NCI-H1694 treated with DMSO at 0.1 percent for 48 hours (cell line): ENCODE measurements around the gene OPCML.

ENCODE experiments used
- DNase-seq: peaks from one replicate; lab custom pipeline; 2025; lab: John Stamatoyannopoulos, UW

The OPCML gene

DNA sequence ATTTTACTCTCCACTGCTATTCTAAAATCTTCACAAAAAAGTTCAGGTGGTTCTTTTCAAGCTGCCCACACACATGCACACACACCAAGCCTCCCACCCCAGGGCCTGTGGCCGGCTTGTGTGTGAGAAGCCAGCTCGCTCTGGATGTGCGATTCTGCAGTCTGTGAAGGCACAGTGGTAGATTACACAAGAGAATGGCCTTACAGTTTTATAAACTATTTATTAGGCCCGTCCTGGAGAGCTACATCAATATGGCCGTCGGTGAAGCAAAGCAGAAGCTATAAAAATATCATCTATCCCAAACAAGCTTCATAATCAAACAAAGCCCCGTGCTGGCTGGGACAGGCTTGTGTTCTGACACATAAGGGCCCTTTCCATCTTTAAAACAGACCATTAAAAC is 240.5 kb downstream of the OPCML start:
- DNase-seq: no peak

DNA sequence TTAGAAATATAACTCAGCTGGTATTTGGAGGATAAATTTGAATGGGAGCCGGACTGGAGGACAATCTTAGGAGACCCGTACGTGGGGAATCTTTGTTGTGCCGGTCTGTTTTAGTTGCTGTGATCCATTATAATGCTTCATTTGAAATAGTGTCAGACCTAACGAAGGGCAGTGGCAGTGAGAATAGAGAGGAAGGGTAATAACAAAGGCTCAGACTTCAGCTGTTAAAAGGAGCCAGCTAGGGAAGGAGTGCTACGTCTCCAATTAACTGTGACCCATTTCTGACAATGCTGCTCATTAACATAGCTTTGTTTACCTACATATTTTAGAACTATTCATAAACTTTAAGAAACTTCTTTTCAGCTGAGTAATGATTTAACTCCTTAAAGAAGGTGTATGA is 246.9 kb downstream of the OPCML start:
- DNase-seq: no peak

DNA sequence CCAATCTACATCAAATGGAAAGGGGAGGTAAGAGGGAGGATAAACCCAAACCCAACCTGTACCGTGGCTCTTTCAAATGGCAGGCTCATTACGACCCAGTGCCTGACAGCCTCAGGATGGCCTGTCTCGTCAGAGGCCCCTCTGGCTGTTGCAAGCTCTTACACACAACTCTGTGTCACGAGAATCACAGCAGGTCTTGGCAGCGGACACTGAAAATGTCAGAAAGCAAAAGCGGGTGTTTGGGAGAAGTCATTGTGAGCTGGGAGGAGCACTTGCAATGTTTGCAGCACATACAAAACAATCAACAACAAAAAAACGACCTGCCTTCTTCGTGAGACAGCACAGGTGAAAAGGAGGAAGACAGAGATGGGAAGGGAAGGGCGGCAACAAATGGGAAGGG is 248.1 kb downstream of the OPCML start:
- DNase-seq: no peak

DNA sequence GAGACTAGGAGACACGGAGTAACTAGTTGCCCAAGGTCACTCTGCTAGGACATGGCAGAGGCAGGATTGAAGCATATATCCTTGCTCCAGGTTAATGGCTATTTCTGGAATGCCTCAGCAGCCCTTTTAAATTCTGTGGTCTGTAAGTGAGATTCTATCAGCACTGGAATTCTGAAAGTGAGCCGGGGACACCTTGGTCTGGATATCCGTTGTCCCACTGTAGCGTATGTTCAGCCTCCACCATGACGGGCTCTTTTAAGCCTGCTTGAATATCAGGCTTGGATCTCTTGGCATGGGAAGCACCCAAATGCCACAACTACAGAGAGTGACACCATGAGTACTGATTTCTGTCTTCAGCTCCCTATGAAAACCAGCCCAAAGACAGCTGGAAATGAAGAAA is 254.4 kb downstream of the OPCML start:
- DNase-seq: no peak

DNA sequence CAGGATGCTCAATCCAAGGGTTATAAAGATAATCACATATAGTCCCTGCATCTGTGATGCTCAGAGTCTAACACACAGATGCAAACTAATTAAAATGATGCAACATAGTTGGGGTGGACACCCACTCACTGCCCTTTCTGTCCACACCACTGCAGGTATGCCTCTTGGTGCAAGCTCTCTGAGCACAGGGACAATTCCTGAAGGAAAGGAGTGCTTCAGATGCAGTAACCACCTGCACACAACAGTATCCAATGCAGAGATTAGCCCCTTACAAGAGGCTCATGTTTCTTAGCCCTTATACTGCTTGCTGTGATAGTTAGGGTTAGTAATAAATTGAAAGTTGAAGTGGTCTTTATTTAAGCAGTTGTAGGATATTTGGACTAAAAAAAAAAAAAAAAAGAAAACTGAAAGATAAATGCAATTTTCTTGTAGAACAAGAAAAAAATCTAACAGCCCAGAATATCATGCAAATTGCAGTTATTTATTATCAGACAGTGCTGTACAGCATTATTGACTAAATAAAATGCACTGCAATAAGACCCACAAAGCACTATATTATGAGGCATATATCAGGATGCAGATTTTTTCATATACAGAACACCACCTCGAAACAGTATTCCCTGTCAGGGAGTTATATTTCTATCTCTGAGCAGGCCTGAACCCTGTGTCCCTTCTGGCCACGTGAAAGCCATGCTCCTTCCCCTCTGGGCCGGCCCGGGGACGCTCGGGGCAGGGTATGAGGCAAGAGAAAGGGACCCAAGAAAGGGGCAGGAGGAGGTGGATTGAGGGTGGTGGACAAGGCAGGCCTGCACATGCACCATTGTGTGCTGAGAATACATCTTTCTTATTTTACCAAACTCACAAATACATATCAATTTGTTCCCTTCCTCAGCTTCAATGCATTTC is 260.2 kb downstream of the OPCML start:
- DNase-seq: no peak

DNA sequence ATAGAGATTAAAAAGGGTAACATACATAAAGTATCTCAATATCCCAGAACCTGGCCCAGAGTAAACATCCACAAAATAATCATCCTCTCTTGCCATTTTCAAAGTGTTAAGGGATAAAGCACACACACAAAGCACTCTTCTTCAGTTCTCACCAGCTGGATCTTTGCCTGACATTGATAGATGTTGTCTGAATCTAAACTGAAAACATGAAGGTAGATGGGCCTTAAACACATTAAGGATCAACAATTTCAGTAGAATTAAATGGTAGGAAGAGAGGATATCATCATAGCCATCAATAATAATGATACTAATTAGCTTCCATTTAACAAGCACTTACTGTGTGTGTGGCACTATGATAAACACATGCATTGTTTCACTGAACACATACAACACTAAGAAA is 261.1 kb downstream of the OPCML start:
- DNase-seq: no peak

DNA sequence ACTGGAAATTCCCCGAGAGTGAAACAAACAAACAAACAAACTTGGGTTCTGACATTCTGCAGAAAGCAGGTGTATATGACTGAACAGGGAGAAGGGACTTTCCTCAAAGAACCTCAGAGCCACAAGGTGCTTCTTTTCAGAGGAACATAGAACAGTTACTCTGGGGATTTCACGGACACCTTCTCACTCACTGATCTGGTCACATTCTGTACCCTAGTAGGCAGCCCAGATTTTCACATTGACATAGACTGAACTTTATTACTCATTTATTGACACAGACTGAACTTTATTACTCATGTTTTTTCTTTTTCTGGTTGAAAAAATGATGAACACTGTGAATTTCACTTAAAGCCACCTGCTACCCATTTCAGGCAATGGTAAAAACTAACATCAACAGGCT is 263.0 kb downstream of the OPCML start:
- DNase-seq: no peak

DNA sequence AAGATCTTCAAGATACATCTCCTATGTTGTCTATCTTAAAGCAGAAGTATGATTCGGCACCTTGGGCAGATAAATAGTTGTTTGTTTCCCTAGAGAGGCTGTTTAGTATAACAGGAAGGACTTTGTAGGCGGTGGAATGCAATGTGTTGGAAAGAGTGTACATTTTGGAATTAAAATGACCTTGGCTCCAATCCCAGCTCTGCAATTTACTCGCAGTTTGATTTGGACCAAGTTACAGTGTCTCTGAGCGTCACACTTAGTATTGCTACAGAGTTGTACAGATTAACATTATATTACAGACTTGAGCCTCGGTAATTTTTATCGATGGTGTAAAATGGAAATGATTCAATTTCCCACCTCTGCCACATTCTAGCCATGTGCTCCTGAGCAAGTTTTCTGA is 265.3 kb downstream of the OPCML start:
- DNase-seq: no peak

DNA sequence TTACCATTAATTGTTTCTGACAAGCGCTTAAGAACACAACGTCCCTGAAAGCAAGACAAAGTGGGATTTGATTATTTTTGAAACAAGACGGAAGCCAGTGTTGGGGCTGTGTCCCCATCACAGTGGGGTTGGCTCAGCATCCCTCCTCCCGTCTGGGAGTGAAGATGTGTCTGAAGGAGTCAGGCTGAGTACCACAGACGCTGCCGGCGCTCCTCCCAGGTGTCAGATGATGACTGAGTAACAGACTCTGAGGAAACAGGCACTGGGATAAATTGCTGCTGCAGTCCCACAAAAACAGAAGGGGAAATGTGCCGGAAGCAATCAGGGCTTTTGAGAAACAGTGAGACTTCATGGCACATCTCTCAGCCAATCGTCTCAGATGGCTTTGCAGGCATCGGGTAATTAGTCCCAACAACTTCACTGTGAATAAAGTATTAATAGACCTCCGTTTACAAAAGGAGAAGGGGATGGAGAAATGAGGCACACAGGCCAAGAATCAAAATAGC is 266.7 kb downstream of the OPCML start:
- no peak for DNase-seq

DNA sequence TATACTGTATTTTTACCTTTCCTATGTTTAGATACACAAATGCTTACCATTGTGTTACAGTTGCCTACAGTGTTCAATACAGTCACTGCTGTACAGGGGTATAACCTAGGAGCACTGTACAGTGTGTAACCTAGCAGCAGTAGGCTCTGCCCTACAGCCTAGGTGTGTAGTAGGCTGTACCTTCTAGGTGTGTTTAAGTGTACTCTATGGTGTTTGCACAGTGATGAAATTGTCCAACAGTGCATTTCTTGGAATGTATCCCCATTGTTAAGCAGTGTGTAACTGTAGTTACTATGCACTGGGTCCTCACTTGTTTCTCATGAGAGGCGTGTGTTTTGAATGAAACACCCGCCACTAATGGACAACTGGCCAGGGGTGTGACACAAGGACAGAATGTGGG is 269.0 kb downstream of the OPCML start:
- DNase-seq: no peak

DNA sequence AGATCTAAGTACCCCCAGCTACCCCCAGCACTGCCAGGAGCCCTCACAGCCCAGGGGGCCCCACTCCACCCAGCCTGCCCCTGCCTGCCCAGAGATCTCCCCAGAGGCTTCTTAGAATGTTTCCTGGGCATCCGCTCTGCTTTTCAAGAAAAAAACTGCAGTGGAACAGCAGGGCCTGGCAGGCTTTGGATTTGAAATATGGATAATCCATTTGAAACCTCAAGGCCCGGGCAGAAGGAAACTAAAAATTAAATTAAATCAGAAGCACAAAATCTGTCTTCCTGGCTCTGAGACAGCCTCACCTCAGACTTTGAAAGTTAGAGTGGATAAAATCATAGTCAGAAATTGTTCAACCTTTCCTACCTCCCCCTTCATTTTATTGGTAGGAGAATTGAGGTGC is 273.6 kb downstream of the OPCML start:
- no peak for DNase-seq

DNA sequence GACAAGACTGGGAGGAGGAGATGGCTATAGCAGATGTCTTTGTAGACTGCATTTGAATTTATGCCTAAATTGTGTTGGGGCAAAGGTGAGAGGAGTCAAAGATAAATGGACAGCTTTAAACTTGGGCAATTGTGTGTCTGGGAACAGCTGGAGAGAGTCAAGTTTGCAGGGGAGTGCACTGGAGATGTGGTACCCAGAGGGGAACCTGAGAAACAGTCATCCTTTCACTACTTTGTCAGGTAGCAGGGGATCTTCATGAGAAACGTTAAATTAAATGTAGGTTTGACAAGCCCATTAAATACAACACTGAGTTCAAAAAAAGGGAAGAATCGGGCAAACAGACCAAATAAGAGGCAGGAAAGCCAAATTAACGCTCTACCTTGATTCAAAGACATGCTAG is 277.7 kb downstream of the OPCML start:
- DNase-seq: no peak

DNA sequence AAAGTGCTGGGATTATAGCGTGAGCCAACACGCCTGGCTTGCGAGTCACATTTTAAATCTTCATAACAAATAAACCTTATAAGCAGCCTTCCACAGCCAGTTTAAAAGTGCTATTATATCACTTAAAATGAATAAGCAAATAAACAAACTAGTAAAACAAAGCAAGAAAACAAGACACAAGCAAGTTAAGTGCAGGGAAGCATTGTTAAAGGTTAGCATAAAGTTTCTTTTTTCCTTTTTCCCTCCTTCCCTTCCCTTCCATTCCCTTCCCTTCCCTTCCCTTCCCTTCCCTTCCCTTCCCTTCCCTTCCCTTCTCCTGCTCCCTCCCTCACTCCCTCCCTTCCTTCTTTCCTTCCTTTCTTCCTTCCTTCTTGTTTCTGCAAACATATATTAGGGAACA is 278.7 kb downstream of the OPCML start:
- DNase-seq: no peak

DNA sequence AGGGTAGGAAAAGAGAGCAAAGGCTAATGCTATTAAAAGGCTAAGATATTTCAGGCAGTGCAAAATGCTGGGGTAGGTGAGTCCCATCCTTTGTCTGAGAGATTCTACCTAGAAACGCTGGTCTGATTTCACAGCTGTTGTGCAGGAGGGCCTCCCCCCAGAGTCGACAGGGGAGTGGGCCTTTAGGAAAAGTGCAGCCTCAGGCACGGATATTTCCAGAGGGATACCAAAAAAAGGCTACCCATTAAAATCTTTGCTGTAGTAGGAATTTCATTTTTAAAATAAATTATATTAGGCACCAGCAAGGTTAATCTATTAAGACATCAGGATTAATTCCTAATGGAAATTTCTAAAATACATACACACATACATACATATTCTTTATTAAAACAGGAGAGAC is 280.5 kb downstream of the OPCML start:
- DNase-seq: no peak

DNA sequence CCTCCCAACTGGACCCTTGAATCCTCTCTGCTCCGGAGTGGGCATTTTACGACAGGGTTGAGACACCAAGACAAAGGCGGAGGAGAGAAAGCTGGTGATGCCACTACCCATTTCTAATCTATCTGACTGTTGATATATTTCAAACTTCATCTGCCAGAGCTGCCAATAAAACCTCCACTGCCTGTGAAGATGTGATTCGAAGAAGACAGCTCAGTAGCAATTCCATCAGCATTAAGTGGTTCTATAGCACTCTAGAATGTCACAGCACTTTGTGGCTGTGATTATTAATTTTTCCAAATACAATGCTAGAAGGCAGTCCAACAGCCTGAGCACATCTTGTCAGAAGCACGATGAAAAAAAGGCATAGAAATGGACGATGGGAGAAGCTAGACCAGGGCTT is 282.8 kb downstream of the OPCML start:
- DNase-seq: no peak

DNA sequence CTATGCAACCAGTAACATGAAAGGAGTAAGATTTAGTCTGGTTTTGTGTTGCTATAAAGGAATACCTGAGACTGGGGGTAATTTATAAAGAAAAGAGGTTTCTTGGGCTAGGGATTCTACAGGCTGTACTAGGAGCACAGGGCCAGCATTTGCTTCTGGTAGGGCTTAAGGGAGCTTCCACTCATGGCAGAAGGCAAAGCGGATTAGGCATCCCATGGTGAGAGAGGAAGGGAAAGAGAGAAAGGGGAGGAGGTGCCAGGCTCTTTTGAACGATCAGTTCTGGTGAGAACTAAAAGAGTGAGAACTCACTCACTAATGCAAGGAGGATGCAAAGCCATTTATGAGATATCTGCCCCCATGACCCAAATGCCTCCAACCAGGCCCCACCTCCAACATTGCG is 283.2 kb downstream of the OPCML start:
- DNase-seq: no peak

DNA sequence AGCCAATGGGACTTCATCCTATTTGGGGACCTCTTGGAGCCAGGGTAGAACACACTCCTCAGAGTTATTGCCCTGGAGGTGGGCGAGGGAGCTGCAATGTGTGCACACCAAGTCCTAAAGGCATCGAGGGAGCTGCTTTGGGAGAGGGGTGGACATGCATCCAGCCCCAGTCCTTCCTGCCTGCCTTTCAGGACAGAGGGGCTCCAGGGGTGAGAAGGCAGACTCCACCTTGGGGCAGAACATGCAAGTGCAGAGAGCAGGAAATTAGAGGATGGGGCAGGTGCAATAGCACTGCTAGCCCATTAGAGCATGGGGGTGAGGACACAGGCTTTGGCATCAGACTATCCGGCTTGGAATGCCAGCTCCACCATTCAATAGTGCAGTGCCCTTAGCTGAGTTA is 288.5 kb downstream of the OPCML start:
- DNase-seq: no peak

DNA sequence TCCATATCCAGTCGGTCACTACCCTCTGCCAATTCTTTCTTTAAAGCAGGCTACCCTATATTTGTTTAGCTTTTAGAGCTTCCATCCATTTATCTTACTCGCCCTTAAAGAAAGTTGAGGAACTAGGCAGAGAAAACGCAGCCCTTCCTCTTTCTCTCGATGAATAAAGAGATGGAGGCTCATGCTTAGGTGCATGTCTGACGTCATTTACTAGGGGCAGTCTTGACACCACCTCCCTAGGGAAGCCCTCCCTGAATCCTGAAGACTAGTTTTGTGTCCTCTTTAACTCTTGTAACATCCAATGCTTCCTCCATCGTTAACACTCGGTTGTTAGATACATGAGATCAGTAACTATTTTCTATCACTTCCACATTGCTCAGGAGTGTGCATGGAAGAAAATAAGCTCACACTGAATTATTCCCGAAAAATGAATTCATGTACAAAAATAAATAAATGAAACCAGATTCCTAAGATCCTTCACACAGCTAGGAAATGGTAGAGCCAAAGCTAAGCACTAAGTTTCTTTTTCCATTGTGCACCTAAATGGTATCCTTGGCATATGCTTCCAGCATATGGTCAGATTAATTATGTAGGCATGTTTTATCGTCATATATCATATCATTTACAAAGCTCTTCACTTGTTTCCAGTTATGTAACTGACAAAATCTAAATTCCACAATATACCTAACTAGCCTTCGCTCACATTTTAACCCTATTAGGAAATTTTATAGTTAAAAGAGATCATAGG is 291.2 kb downstream of the OPCML start:
- DNase-seq: no peak

DNA sequence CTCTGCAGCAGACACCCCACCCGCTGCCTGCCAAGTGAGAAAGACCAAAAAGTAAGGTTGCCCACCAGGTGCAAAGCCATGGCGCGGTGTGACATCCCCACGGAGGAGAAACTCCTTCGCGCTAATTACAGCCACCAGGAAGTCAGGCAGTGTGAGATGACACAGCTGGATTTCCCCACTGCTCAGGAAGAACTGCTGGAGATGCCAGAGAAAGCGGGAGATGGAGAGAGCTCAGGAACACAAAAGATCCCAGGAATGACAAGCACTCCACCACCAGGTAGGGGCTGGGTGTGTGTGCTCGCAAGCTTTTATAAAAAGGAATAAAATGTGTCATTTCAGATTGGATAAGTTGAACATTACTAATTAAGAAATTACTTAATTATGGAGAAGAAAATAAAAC is 292.7 kb downstream of the OPCML start:
- DNase-seq: no peak

DNA sequence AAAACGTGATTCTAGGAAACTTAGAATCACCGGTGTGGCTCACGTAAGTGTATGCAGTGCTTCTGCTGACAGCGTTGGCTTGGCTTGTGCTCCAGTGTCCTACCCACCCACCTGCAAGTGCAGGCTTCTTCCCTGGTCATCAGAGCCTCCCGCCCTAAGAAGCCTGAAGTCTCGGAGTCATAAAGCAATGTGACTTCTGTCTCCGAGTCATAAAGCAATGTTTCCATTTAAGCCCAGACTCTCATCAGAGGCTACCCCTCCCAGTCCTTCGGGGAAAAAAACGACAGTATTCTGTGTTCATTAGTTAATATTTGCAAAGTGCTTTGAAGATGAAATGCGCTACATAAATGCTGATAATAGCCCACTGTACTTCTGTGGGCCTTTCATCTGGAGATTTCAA is 293.8 kb downstream of the OPCML start:
- DNase-seq: no peak

DNA sequence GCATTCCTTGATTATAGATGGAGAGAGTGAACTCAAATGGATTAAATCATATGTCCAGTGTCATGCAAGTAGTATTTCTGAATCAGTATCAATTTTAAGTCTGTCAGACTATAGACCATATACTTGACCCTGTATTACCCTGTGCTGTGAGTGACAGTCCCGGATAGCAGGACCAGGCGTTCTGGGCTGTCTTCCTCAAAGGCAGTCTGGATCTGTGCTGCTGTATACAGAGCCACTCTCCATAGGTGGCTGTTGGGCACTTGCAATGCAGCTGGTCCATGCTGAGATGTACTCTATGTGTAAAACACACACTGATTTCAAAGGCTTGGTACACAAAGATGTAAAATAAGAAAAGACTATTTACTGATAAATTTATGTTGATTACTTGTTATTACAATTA is 294.3 kb downstream of the OPCML start:
- no peak for DNase-seq

DNA sequence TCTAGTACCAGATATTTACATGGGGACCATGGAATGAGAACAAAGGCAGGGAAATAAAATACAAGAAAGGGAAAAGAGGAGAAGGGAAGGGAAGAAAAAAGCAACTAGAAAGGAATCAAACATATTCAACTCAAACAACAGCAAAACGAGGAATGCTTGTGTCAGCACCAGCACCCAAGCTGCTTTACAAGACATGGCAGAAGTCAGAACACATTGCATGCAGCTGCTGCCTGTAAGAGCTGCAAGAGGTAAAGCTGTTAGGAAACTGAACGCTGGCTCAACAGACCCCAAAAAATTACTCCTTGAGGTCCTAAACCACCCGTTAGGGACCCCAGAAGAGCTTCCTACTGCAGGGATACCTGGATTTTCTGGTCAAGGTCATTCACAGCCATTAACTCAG is 296.9 kb downstream of the OPCML start:
- no peak for DNase-seq

DNA sequence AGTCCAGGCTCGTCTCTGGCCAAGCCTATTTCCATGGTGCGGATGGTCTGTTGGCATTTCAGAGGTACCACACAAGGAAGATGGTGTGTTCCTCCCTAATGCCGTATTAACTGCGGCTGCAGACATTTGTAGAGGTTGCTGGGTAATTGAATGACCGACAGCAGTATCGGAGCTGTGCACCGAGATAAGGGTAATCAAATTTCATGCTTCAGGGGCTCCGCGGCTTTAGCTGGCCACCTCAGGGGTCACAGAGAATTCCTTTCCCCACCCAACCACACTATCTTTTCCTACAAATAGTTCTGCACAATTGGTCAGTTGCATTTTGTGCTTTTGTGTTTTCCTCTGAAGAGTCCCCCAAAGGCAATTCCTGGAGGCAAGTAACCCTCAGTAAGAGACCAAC is 297.4 kb downstream of the OPCML start:
- DNase-seq: no peak
